ENCODE measurements around the gene WDR88.

WDR88 gene

DNA sequence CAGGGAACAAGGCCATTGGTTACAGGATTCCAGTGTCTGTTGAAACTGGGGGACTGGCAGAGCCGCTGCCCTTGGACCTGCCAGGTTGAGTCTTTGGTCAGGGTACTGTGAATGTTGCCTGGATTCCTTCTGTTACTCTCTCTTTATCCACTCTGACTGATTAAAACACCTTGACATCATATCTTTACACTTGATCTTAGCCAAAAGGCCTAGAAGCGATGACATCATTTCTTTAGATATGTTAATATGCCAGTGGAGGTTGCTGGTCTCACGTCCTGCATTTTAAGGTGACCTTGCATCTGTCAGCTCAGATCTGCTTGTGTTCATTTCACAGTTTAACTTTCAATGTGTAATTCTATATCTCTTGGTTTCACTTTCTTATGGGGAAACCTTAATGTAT, 41.7 kb upstream of the WDR88 start:
- no peak overlapping the region for H3K4me2 ChIP-seq (ENCODE audit: low read length)
- no peak overlapping the region for H3K4me3 ChIP-seq (ENCODE audit: low read length)
- no peaks in the 10 kb centered on the region for H3K27me3 ChIP-seq (ENCODE audit: low read depth, low read length)
- H3K27ac ChIP-seq (ENCODE audit: low read length): no peak overlapping the region
- no peak overlapping the region for H2AFZ ChIP-seq (ENCODE audit: low read depth, low read length)
- no peaks in the 10 kb centered on the region for H3K4me1 ChIP-seq (ENCODE audit: low read length)
- no peak for TF ChIP-seq EZH2phosphoT487 (IDR thresholded peaks at IDR 0.05; ENCODE audit: low read depth)
- TF ChIP-seq, protein P1, sequence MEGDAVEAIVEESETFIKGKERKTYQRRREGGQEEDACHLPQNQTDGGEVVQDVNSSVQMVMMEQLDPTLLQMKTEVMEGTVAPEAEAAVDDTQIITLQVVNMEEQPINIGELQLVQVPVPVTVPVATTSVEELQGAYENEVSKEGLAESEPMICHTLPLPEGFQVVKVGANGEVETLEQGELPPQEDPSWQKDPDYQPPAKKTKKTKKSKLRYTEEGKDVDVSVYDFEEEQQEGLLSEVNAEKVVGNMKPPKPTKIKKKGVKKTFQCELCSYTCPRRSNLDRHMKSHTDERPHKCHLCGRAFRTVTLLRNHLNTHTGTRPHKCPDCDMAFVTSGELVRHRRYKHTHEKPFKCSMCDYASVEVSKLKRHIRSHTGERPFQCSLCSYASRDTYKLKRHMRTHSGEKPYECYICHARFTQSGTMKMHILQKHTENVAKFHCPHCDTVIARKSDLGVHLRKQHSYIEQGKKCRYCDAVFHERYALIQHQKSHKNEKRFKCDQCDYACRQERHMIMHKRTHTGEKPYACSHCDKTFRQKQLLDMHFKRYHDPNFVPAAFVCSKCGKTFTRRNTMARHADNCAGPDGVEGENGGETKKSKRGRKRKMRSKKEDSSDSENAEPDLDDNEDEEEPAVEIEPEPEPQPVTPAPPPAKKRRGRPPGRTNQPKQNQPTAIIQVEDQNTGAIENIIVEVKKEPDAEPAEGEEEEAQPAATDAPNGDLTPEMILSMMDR (IDR thresholded peaks at IDR 0.05; ENCODE audit: low read depth, low read length): no peak
- H3K9me3 ChIP-seq (ENCODE audit: insufficient read depth, low read length): no peaks in the 10 kb centered on the region
- no peaks in the 10 kb centered on the region for H4K20me1 ChIP-seq (ENCODE audit: insufficient read depth, low read length)
- H3K36me3 ChIP-seq (replicated peaks; ENCODE audit: low read depth, low read length): peaks cover 18% of the 10 kb centered on the region
- H3K79me2 ChIP-seq (ENCODE audit: low read length): no peaks in the 10 kb centered on the region
- H3K9ac ChIP-seq (ENCODE audit: low read length): no peak overlapping the region

DNA sequence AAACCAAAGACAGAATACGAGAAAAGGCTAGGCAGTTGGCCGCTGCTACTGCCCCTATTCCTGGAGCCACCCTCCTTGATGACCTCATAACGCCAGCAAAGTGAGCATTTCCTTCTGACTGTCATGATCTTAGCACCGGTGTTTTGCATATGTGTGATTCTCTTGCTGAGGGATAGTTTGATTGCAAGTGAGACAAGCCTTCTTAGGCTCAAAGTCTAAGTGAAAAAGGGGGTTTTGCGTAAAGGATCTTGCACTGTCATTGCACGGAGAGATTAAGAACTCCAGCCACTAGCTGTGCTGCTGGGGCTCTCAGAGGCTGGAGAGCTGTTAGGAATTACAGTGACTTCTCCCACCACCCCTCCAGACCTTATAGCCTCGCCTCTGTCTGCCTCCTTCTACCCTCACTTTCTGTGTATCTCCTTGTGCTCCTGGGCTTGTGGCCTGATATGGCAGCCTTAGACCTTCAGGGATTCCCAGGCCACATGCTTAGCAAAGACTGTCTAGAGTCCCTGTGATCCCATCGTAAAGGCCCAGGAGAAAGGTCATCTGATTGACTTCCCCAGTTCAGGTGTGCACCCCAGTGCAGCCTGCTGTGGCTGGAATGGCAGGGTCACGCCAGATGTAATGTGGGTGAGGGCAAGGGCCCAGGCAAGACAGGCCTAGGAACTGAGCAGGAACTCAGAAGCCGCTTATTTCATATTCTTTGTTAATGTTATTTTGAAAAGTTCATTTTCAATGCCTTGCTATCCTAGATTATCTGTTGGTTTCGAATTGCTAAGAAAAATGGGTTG, 38.3 kb upstream of the WDR88 start:
- H3K36me3 ChIP-seq (replicated peaks; ENCODE audit: low read depth, low read length): peaks cover 33% of the 10 kb centered on the region
- H3K79me2 ChIP-seq (ENCODE audit: low read length): no peaks in the 10 kb centered on the region
- no peak overlapping the region for H3K4me3 ChIP-seq (ENCODE audit: low read length)
- no peak overlapping the region for H3K9ac ChIP-seq (ENCODE audit: low read length)
- H2AFZ ChIP-seq (ENCODE audit: low read depth, low read length): no peak overlapping the region
- H3K27me3 ChIP-seq (ENCODE audit: low read depth, low read length): no peaks in the 10 kb centered on the region
- H4K20me1 ChIP-seq (ENCODE audit: insufficient read depth, low read length): no peaks in the 10 kb centered on the region
- no peak overlapping the region for H3K27ac ChIP-seq (ENCODE audit: low read length)
- no peaks in the 10 kb centered on the region for H3K4me1 ChIP-seq (ENCODE audit: low read length)
- no peak overlapping the region for H3K4me2 ChIP-seq (ENCODE audit: low read length)
- no peaks in the 10 kb centered on the region for H3K9me3 ChIP-seq (ENCODE audit: insufficient read depth, low read length)
- no peak for TF ChIP-seq EZH2phosphoT487 (IDR thresholded peaks at IDR 0.05; ENCODE audit: low read depth)
- TF ChIP-seq, protein P1 (IDR thresholded peaks at IDR 0.05; ENCODE audit: low read depth, low read length): no peak

DNA sequence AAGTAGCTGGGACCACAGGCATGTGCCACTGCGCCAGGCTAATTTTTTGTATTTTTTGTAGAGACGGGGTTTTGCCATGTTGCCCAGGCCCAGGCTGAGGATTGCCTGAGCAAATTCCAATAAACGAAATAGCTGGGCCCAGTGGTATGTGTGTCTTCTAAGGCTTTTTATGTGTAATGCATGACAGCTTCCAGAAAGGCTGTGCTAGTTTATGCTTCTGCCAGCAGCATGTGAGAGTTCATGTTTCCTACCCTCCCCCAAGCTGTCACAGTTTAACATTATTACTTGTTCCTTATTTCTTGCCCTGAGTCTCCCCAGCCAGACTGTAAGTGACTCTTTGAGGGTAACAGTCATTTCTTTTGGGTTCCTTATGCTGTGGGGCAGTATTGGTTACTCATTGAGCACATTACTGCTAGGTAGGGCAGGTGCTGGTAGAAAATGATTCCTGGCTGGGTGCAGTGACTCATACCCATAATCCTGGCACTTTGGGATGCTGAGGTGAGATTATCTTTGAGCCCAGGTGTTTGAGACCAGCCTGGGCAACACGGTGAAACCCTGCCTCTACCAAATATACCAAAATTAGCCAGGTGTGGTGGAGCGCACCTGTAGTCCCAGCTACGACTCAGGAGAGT, 37.4 kb upstream of the WDR88 start:
- Histone ChIP-seq H3K4me1 (ENCODE audit: low read length) (no peaks in the 10 kb centered on the region), H3K79me2 (ENCODE audit: low read length) (no peaks in the 10 kb centered on the region), H3K27ac (ENCODE audit: low read length) (no peak overlapping the region), H3K9me3 (ENCODE audit: insufficient read depth, low read length) (no peaks in the 10 kb centered on the region), H3K4me2 (ENCODE audit: low read length) (no peak overlapping the region), H3K4me3 (ENCODE audit: low read length) (no peak overlapping the region), H4K20me1 (ENCODE audit: insufficient read depth, low read length) (no peaks in the 10 kb centered on the region), H3K36me3 (replicated peaks; ENCODE audit: low read depth, low read length) (peaks cover 30% of the 10 kb centered on the region), H2AFZ (ENCODE audit: low read depth, low read length) (no peak overlapping the region), H3K27me3 (ENCODE audit: low read depth, low read length) (no peaks in the 10 kb centered on the region), H3K9ac (ENCODE audit: low read length) (no peak overlapping the region)
- no peak for TF ChIP-seq EZH2phosphoT487 (IDR thresholded peaks at IDR 0.05; ENCODE audit: low read depth)
- TF ChIP-seq, protein P1 (IDR thresholded peaks at IDR 0.05; ENCODE audit: low read depth, low read length): no peak

DNA sequence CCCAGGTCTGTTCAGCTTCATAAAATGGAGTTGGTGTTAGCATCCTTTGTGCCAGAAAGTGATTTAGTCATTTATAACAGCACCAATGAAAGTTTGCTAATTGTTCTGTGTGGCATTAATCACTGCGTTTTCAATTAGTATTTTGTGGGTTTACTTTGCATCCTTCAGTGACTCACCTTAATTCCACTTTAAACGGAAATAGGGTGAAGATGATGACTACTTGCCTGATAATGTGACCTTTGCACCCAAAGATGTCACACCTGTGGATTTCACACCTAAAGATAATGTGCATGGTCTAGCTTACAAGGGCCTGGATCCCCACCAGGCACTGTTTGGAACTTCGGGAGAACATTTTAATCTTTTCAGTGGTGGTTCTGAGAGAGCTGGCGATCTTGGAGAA, 35.9 kb upstream of the WDR88 start:
- H3K36me3 ChIP-seq (replicated peaks; ENCODE audit: low read depth, low read length): peaks cover 26% of the 10 kb centered on the region
- no peak overlapping the region for H3K27ac ChIP-seq (ENCODE audit: low read length)
- no peaks in the 10 kb centered on the region for H3K79me2 ChIP-seq (ENCODE audit: low read length)
- TF ChIP-seq EZH2phosphoT487 (IDR thresholded peaks at IDR 0.05; ENCODE audit: low read depth): no peak
- TF ChIP-seq, protein P1 (IDR thresholded peaks at IDR 0.05; ENCODE audit: low read depth, low read length): no peak
- no peak overlapping the region for H3K9ac ChIP-seq (ENCODE audit: low read length)
- no peaks in the 10 kb centered on the region for H3K27me3 ChIP-seq (ENCODE audit: low read depth, low read length)
- no peak overlapping the region for H2AFZ ChIP-seq (ENCODE audit: low read depth, low read length)
- H3K9me3 ChIP-seq (ENCODE audit: insufficient read depth, low read length): no peaks in the 10 kb centered on the region
- H4K20me1 ChIP-seq (ENCODE audit: insufficient read depth, low read length): no peaks in the 10 kb centered on the region
- no peaks in the 10 kb centered on the region for H3K4me1 ChIP-seq (ENCODE audit: low read length)
- H3K4me2 ChIP-seq (ENCODE audit: low read length): no peak overlapping the region
- H3K4me3 ChIP-seq (ENCODE audit: low read length): no peak overlapping the region
